Right renal pelvis (tissue), 4 donors: ENCODE results near the gene AKR1C3. TPM values are rescaled to one million over a fixed set of nuclear protein-coding genes. Genes with fewer than 3 reads are reported as not detected.
"Not testable (repeated sequence)": the region's sequence is repeated elsewhere in the genome, so short reads cannot be mapped to it uniquely, and the experiment has no call there.

Experiments
- DNase-seq, 4 donors: peaks; one replicate each; pipeline ENCODE4 v3.0.0-alpha.2; 2013; ENCODE audit warnings: low read depth in 4 of 4, low spot score in 3 of 4, missing footprints in 1 of 4
- polyA plus RNA-seq, 4 donors: library from polyadenylated mRNA; unstranded; fragments of 120-200 nt; gene quantifications; one replicate each; pipeline ENCODE4 v1.2.1, GENCODE V29; 2013; ENCODE audit not compliant: insufficient read length in 4 of 4

The AKR1C3 gene
- 10 to 100 TPM; 59.0 to 81.7 (median 67.8) TPM for polyA plus RNA-seq

- DNase-seq = peak in 2 of 4 donors; percentile 15 to 31
Observed at GRCh38 chr10:5094265-5095205, at the start of gene AKR1C3. Gene AKR1C3 (plus strand): TSS chr10:5094414. CDS start chr10:5094445, 31 bp downstream.

GRCh38 chr10:5045095-5045494 lies 49.1 kb upstream of the AKR1C3 start:
- no peak for DNase-seq

GRCh38 chr10:5046410-5046809 lies 47.8 kb upstream of the AKR1C3 start:
- no peak for DNase-seq

- not testable (repeated sequence) for DNase-seq
Observed at GRCh38 chr10:5047055-5047454, 47.2 kb upstream of the AKR1C3 start.

- DNase-seq = no peak
Observed at GRCh38 chr10:5047912-5048628, 46.1 kb upstream of the AKR1C3 start.

- DNase-seq = not testable (repeated sequence)
Observed at GRCh38 chr10:5052951-5053500, 41.2 kb upstream of the AKR1C3 start.

GRCh38 chr10:5054831-5055230 lies 39.4 kb upstream of the AKR1C3 start:
- not testable (repeated sequence) for DNase-seq

- not testable (repeated sequence) for DNase-seq
Observed at GRCh38 chr10:5059267-5059666, 34.9 kb upstream of the AKR1C3 start.

GRCh38 chr10:5060791-5061190 lies 33.4 kb upstream of the AKR1C3 start:
- DNase-seq = not testable (repeated sequence)

GRCh38 chr10:5064656-5065055 lies 29.6 kb upstream of the AKR1C3 start:
- DNase-seq = no peak

- DNase-seq = no peak
Observed at GRCh38 chr10:5068274-5068984, 25.8 kb upstream of the AKR1C3 start.

GRCh38 chr10:5070648-5071410 lies 23.4 kb upstream of the AKR1C3 start:
- no peak for DNase-seq

GRCh38 chr10:5071411-5072198 lies 22.6 kb upstream of the AKR1C3 start:
- peak; percentile 59 to 88 (median 77) for DNase-seq

- DNase-seq = no peak
Observed at GRCh38 chr10:5073659-5074058, 20.6 kb upstream of the AKR1C3 start.

- no peak for DNase-seq
Observed at GRCh38 chr10:5076615-5077014, 17.6 kb upstream of the AKR1C3 start.

GRCh38 chr10:5078547-5079180 lies 15.6 kb upstream of the AKR1C3 start:
- DNase-seq = no peak

GRCh38 chr10:5079306-5079830 lies 14.8 kb upstream of the AKR1C3 start:
- DNase-seq = no peak

GRCh38 chr10:5079836-5080235 lies 14.4 kb upstream of the AKR1C3 start:
- DNase-seq = no peak
